Measurements from ENCODE around the gene ATP5F1C. TPM values are rescaled to one million over a fixed set of nuclear protein-coding genes. Genes with fewer than 3 reads are reported as not detected.
A peak's percentile ranks its signal among the peaks of the same experiment; 100 is the strongest.

ATP5F1C gene
- total and polyA plus RNA-seq, 2 donors (not counting 1 experiment from before 2014, with no cell fraction given): 114 to 116 TPM

DNA sequence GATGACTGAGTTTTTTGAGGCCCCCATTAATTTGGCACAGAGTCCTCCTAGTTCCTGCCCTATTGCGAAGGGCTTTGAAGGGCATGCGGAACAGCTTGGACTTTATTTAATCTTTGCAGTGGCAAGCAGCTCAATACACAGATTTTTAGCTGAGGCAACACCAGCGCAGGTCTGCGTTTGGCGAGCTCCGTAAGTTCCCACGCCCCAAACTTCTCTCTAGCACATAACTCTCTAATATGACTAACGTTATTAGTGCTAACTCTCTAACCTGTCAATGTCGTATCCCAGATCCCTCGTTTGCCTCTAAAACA, 30.0 kb downstream of the ATP5F1C start:
- 2% methylated on average over 10 of the region's 10 CpGs for WGBS (ENCODE audit: insufficient coverage)
- H2AFZ ChIP-seq (ENCODE audit: insufficient read depth, low read depth, low read length, poor library complexity, severe bottlenecking): peak overlapping the region; percentile 94
- H3K27ac Mint-ChIP-seq: peak overlapping the region; percentile 79
- H3K27me3 Mint-ChIP-seq: peaks cover 20% of the 10 kb centered on the region
- intact Hi-C loops (cut with micrococcal nuclease): loop anchor here (1.0 kb wide), 1 partner anchor 30 kb away; the partner anchor contains the start of gene ATP5F1C
- POLR2A ChIA-PET: interaction anchor here (1.5 to 2.9 kb wide), 2 partner anchors 9 to 30 kb away, joined by 3 to 38 read pairs; partner anchors contain the start of genes ATP5F1C and KIN
- H3K27ac ChIP-seq (ENCODE audit: low read length in 2 of 2): peak overlapping the region; percentile 14 to 73
- peaks cover 0 to 18% (median 1%) of the 10 kb centered on the region in 4 experiments for H3K27me3 ChIP-seq (replicated peaks in 1 of 4; ENCODE audit: control extremely low read depth in 1 of 4, control insufficient read depth in 3 of 4, insufficient read depth in 4 of 4, low read length in 3 of 4)
- peak overlapping the region; percentile 82 to 97 (median 92) for H3K4me3 ChIP-seq (ENCODE audit: control extremely low read depth in 1 of 5, extremely low read depth in 1 of 5, insufficient read depth in 1 of 5, low read depth in 2 of 5, low read length in 4 of 5)
- peaks cover 44% of the 10 kb centered on the region for H3K79me2 ChIP-seq (ENCODE audit: control insufficient read depth, insufficient read depth, low read length)
- H4K20me1 ChIP-seq (ENCODE audit: control insufficient read depth, insufficient read depth, low read length, poor library complexity, severe bottlenecking): no peaks in the 10 kb centered on the region
- CTCF ChIA-PET: interaction anchor here (1.2 to 2.4 kb wide), 3 partner anchors 11 to 409 kb away, joined by 3 to 15 read pairs (median 3); partner anchors contain the start of genes ATP5F1C and KIN
- ATAC-seq (ENCODE audit: low read depth): no peak
- H3K36me3 ChIP-seq (replicated peaks in 1 of 2; ENCODE audit: control extremely low read depth in 1 of 2, control insufficient read depth in 1 of 2, extremely low read depth in 1 of 2, insufficient read depth in 2 of 2, low read length in 1 of 2): peaks cover 0 to 9% of the 10 kb centered on the region in 2 experiments
- peaks cover 29% of the 10 kb centered on the region for H3K4me1 Mint-ChIP-seq
- H3K4me1 ChIP-seq (ENCODE audit: control insufficient read depth in 2 of 2, insufficient read depth in 2 of 2, low read length in 2 of 2): peaks cover 12 to 19% of the 10 kb centered on the region in 2 donors
- TF ChIP-seq, protein P1, sequence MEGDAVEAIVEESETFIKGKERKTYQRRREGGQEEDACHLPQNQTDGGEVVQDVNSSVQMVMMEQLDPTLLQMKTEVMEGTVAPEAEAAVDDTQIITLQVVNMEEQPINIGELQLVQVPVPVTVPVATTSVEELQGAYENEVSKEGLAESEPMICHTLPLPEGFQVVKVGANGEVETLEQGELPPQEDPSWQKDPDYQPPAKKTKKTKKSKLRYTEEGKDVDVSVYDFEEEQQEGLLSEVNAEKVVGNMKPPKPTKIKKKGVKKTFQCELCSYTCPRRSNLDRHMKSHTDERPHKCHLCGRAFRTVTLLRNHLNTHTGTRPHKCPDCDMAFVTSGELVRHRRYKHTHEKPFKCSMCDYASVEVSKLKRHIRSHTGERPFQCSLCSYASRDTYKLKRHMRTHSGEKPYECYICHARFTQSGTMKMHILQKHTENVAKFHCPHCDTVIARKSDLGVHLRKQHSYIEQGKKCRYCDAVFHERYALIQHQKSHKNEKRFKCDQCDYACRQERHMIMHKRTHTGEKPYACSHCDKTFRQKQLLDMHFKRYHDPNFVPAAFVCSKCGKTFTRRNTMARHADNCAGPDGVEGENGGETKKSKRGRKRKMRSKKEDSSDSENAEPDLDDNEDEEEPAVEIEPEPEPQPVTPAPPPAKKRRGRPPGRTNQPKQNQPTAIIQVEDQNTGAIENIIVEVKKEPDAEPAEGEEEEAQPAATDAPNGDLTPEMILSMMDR (IDR thresholded peaks at IDR 0.05): no peak
- TF ChIP-seq EZH2 (IDR thresholded peaks at IDR 0.05; ENCODE audit: borderline replicate concordance, insufficient read depth, low read depth, low read length, poor library complexity, severe bottlenecking): no peak
- H3K9me3 Mint-ChIP-seq (ENCODE audit: insufficient read depth): no peaks in the 10 kb centered on the region
- no peak for DNase-seq
- peak overlapping the region; percentile 90 for H3K4me2 ChIP-seq (replicated peaks; ENCODE audit: low read depth, low read length, poor library complexity, severe bottlenecking)
- peak overlapping the region; percentile 91 for H3K9ac ChIP-seq (ENCODE audit: low read length)
- no peaks in the 10 kb centered on the region for H3K9me3 ChIP-seq (ENCODE audit: control extremely low read depth in 1 of 3, control insufficient read depth in 2 of 3, insufficient read depth in 1 of 3, low read length in 2 of 3)
- peak overlapping the region; percentile 94 for H3K4me3 Mint-ChIP-seq
